HFFc6 (cell line): Measurements from ENCODE around the gene GPR107. TPM values are rescaled to one million over a fixed set of nuclear protein-coding genes. Genes with fewer than 3 reads are reported as not detected.
A peak's percentile ranks its signal among the peaks of the same experiment; 100 is the strongest.

Experiments
- DNase-seq: peaks from one replicate; pipeline ENCODE4 v3.0.0-alpha.2; 2018
- H3K27ac Mint-ChIP-seq: 2 replicates; pipeline ENCODE4 v1.8.0; 2020; ENCODE audit warnings: mild to moderate bottlenecking, mixed read lengths
- H3K27me3 Mint-ChIP-seq: 2 replicates; pipeline ENCODE4 v1.8.0; 2021; ENCODE audit warnings: mild to moderate bottlenecking, moderate library complexity, mixed read lengths; ENCODE audit not compliant: insufficient read depth
- H3K36me3 Mint-ChIP-seq: 2 replicates; pipeline ENCODE4 v1.8.0; 2021; ENCODE audit warnings: low read depth, mixed read lengths
- H3K4me1 Mint-ChIP-seq: 2 replicates; pipeline ENCODE4 v1.8.0; 2020; ENCODE audit warnings: low read depth, mixed read lengths
- H3K4me3 Mint-ChIP-seq: 2 replicates; pipeline ENCODE4 v1.8.0; 2020; ENCODE audit warnings: mild to moderate bottlenecking, moderate library complexity, mixed read lengths
- H3K9me3 Mint-ChIP-seq: 2 replicates; pipeline ENCODE4 v1.8.0; 2020; ENCODE audit warnings: mild to moderate bottlenecking, mixed read lengths
- total RNA-seq, 6 experiments: library from RNA; stranded (reverse); fragmentation: NEBNext Ultra II Directional; extraction: Animal tissue kit (Norgen Biotek cat#: 25700); gene quantifications; 2 replicates in 1 of 6; 3 replicates in 5 of 6; pipeline ENCODE4 v1.2.3, GENCODE V29; 2021
- TF ChIP-seq, protein P1 (sequence below): fragments of 200-600 bp; sonication (generic); IDR thresholded peaks from 2 replicates; pipeline ENCODE4 v1.5.0; 2021; ENCODE audit warnings: antibody characterized with exemption, mild to moderate bottlenecking

GPR107 gene
- total RNA-seq, 6 experiments from 2014 or later, result 44.9 to 51.2 (median 48.5) TPM

- Mint-ChIP-seq H3K4me3 (peak overlapping the region; percentile 98), H3K36me3 (peaks cover 8% of the 10 kb centered on the region; the same call in 1 of the 2 replicates), H3K27me3 (no peaks in the 10 kb centered on the region), H3K9me3 (no peaks in the 10 kb centered on the region), H3K27ac (peak overlapping the region; percentile 94), H3K4me1 (peaks cover 14% of the 10 kb centered on the region; the same call in 1 of the 2 replicates)
- DNase-seq, result no peak
- TF ChIP-seq, protein P1, sequence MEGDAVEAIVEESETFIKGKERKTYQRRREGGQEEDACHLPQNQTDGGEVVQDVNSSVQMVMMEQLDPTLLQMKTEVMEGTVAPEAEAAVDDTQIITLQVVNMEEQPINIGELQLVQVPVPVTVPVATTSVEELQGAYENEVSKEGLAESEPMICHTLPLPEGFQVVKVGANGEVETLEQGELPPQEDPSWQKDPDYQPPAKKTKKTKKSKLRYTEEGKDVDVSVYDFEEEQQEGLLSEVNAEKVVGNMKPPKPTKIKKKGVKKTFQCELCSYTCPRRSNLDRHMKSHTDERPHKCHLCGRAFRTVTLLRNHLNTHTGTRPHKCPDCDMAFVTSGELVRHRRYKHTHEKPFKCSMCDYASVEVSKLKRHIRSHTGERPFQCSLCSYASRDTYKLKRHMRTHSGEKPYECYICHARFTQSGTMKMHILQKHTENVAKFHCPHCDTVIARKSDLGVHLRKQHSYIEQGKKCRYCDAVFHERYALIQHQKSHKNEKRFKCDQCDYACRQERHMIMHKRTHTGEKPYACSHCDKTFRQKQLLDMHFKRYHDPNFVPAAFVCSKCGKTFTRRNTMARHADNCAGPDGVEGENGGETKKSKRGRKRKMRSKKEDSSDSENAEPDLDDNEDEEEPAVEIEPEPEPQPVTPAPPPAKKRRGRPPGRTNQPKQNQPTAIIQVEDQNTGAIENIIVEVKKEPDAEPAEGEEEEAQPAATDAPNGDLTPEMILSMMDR, result no peak
Observed at GRCh38 chr9:130054820-130055219, 1.1 kb downstream of the GPR107 start.

DNA sequence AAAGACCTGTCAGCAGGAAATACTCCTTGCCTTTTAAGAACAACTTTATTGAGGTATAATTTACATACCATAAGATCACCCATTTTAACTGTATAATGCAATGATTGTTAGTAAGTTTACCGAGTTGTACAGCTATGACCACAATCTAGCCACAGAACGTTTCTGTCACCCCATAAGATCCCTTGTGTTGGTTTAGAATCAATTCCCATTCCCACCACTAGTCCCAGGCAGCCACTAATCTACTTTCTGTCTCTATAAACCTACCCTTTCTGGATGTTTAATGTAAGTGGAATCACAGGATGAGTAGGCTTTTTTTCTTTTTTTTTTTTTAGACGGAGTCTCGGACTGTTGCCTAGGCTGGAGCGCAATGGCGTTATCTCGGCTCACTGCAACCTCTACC lies 4.4 kb downstream of the GPR107 start:
- Mint-ChIP-seq H3K4me3 (no peak overlapping the region), H3K36me3 (peaks cover 20% of the 10 kb centered on the region), H3K9me3 (no peaks in the 10 kb centered on the region), H3K4me1 (peaks cover 25% of the 10 kb centered on the region), H3K27me3 (no peaks in the 10 kb centered on the region), H3K27ac (no peak overlapping the region)
- TF ChIP-seq, protein P1, result peak; percentile 60
- DNase-seq, result no peak

DNA sequence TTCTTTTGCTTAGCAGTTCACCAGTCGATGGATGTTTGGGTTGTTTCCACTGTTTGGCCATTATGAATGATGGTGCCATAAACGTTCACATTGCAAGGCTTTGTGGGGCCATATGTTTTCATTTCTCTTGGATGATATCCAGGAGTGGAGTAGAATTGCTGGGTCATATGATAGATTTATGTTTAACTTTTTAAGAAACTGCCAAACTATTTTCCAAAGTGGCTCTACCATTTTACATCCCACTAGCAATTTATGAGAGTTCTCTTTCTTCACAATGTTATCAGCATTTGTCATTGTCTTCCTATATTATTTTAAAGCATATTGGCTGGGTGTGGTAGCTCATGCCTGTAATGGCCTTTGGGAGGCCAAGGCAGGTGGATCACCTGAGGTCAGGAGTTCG lies 5.2 kb downstream of the GPR107 start:
- Mint-ChIP-seq H3K4me3 (no peak overlapping the region), H3K27ac (no peak overlapping the region), H3K9me3 (no peaks in the 10 kb centered on the region), H3K27me3 (no peaks in the 10 kb centered on the region), H3K4me1 (peaks cover 25% of the 10 kb centered on the region), H3K36me3 (peaks cover 20% of the 10 kb centered on the region)
- DNase-seq, result no peak
- TF ChIP-seq, protein P1, result no peak

GRCh38 chr9:130060296-130060695 lies 6.6 kb downstream of the GPR107 start:
- Mint-ChIP-seq H3K4me1 (peaks cover 25% of the 10 kb centered on the region), H3K27me3 (no peaks in the 10 kb centered on the region), H3K9me3 (no peaks in the 10 kb centered on the region), H3K4me3 (no peak overlapping the region), H3K36me3 (peaks cover 20% of the 10 kb centered on the region), H3K27ac (no peak overlapping the region)
- TF ChIP-seq, protein P1, result no peak
- no peak for DNase-seq

- H3K4me1 Mint-ChIP-seq, result peaks cover 25% of the 10 kb centered on the region
- H3K9me3 Mint-ChIP-seq, result no peaks in the 10 kb centered on the region
- DNase-seq, result no peak
- no peak overlapping the region for H3K27ac Mint-ChIP-seq
- H3K36me3 Mint-ChIP-seq, result peaks cover 20% of the 10 kb centered on the region
- TF ChIP-seq, protein P1, result no peak
- no peaks in the 10 kb centered on the region for H3K27me3 Mint-ChIP-seq
- H3K4me3 Mint-ChIP-seq, result no peak overlapping the region
Observed at GRCh38 chr9:130062750-130063149, 9.0 kb downstream of the GPR107 start.

DNA sequence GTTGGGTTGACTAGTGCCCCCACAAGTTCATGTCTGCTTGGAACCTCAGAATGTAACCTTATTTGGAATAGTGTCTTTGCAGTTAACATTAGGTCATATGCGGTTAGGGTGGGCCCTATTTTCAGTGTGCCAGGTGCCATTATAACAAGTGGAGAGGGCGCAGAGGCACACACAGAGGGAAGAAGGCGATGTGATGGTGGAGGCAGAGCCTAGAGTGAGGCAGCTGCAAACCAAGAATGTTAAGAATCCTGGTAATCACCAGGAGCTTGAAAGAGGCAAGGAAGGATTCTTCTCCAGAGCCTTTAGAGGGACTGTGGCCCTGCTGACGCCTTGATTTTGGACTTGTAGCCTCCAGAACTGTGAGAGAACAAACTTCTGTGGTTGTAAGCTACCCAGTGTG lies 10.9 kb downstream of the GPR107 start:
- H3K27ac Mint-ChIP-seq, result no peak overlapping the region

More for the DNA sequence above, 10.9 kb downstream of the GPR107 start:
- Mint-ChIP-seq H3K4me3 (no peak overlapping the region), H3K4me1 (peaks cover 25% of the 10 kb centered on the region), H3K36me3 (peaks cover 12% of the 10 kb centered on the region; the same call in 1 of the 2 replicates), H3K27me3 (no peaks in the 10 kb centered on the region), H3K9me3 (no peaks in the 10 kb centered on the region)
- DNase-seq, result no peak
- TF ChIP-seq, protein P1, result no peak
